SK-N-MC (cell line): ENCODE results near the gene OR2AJ1.

Source experiments
- FOXP2 ChIP-seq: optimal IDR thresholded peaks from 2 replicates; pipeline ENCODE3; 2011; ENCODE audit warnings: mild to moderate bottlenecking, moderate library complexity; ENCODE audit not compliant: insufficient read depth; ENCODE audit errors: extremely low read length, control extremely low read depth
- POLR2AphosphoS5 ChIP-seq: IDR thresholded peaks from 2 replicates; pipeline ENCODE4 v1.6.1; 2012; ENCODE audit warnings: mild to moderate bottlenecking, low read depth, low read length, borderline replicate concordance

DNA sequence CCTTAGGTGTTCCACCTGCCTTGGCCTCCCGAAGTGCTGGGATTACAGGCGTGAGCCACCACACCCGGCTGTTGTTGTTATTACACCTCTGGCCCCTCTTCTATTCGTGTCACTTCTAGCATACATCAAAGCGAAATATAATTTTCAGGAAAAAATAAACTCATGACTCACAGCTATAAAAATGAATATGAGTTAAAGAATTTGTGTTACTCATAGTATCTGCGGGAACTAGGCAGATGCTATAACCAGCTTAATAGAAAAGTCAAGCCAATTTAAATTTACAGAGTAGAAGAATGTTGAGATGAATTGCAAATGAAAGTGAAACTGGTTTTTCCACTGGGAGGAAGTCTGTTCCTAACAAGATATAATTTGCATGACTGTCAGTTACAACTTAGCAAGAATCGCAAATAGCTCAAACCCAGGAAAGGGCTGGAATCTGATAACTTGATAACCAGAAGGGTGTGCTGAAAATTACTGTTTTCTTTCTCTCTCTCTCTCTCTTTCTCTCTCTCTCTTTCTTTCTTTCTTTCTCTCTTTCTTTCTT is 18.1 kb upstream of the OR2AJ1 start:
- TF ChIP-seq FOXP2: no peak
- TF ChIP-seq POLR2AphosphoS5: no peak
